Urothelium cell line (cell line): ENCODE results near the gene PI4K2A.
A peak's percentile ranks its signal among the peaks of the same experiment; 100 is the strongest.

Experiments used
- DNase-seq: peaks from one replicate; pipeline ENCODE4 v3.0.0; 2011; ENCODE audit warnings: low spot score, mixed read lengths
- FAIRE-seq: peaks from 2 replicates; lab custom pipeline; 2011; peaks lifted over from hg19 to GRCh38; lab: Jason Lieb, UNC

Gene PI4K2A

GRCh38 chr10:97703398-97704067, 63.1 kb downstream of the PI4K2A start:
- DNase-seq (no peak), FAIRE-seq (no peak)

- DNase-seq (no peak), FAIRE-seq (no peak)
These were observed 63.9 kb downstream of the PI4K2A start for GRCh38 chr10:97704341-97704740.

- no peak for FAIRE-seq
These were observed 64.7 kb downstream of the PI4K2A start for GRCh38 chr10:97705006-97705670.

GRCh38 chr10:97707134-97707861, 66.8 kb downstream of the PI4K2A start:
- no peak for FAIRE-seq

More at GRCh38 chr10:97705006-97705670, 64.7 kb downstream of the PI4K2A start:
- no peak for DNase-seq

DNA sequence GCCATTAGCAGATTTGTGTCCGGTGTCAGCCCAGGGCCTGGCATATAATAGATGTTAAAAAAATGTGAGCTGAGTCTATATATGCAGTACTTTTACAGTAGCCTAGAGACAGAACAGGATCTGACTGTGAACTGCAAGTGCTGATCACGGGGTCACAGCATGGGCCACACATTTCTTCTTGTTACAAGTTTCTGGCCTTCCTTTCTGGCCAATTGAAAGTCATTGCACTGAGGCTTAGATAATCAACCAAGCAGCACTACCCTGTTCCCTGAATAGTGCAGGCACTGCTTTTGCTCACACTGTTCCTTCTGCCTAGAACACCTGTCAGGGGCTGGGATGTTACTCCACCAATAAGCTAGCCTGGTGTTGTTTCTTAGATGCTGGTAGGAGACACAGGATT, 67.7 kb downstream of the PI4K2A start:
- DNase-seq (no peak), FAIRE-seq (no peak)

More at GRCh38 chr10:97707134-97707861, 66.8 kb downstream of the PI4K2A start:
- no peak for DNase-seq

DNA sequence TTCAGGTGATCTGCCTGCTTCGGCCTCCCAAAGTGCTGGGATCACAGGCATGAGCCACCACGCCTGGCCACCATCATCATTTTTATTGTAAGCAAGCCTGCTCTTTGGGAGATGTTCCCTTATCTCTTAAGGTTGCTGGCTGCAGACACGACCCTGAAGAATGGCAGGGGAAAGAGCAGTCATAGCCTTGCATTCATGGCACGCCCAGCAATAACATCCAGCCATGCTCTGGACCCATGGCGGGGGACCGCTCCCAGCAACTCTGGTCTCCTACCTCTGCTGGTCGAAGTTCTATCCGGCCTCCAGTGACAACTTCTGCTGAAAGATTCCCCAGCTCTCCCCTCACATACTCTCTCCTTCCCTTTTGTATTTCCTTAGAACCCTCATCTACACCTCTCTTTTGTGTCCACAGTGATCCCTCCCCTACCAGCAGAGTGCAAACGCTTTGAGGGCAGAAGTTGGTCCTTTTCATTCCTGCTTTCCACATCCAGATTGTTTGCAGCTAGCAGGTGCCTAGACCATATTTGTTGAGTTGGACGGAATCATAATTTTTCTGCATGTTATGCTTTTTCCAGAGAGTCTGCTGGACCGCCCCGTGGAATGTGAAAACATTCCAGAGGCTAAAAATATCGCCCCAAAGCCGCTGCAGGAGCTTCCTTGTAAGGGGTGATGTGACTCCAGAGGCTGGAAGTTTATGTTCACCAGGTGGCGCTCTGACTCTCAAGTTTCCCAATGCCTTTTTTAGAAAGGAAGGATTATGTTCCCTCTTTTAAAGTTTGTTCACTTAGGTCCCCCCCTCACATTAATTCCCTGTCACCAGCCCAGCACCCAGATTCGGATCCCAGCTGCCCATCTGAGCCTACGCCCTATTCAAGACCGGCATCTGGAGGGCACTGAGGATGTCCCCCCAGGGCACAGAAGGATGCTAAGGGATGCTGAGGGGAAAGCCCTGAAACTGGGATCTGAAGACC, 68.8 kb downstream of the PI4K2A start:
- FAIRE-seq, result no peak
- DNase-seq, result peak; percentile 56

DNA sequence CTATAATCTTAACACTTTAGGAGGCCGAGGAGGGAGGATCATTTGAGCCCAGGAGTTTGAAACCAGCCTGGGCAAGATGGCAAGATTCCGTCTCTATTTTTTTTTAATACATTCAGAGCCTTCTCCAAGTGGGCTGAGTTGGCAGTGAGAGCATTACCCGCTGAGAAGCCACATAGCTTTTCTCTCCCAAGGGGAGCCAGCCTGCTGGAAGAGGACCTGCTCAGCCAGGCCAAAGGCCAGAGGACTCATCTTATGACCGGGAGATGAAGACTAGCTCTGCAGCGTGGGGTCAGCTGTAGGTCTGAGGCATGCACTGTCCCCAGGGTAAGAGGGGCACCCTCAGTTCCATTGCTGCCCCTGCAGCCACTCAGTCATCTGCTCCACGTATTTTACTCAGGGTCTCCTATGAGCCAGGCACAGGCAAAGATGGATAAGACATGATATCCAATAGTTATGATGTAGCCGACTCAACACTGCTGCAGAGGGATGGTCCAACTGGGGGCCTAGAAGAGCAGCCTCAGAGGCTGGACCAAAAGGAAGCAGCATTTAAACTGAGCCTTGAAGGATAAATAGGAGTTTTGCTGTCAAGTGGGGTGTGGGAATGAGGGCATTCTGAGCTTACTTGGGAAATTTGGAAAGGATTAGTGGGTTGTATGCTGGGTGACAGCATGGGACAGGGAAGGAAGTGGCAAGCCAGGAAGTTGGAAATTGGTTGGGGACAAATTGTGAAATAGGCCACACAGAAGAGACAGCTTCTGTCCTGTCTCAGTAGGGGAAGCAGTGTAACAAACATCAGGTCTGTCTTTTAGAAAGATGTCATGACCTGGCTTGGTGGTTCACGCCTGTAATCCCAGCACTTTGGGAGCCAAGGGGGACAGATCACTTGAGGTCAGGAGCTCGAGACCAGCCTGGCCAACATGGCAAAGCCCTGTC, 71.4 kb downstream of the PI4K2A start:
- no peak for DNase-seq
- no peak for FAIRE-seq

GRCh38 chr10:97713339-97713825, 72.9 kb downstream of the PI4K2A start, which contains the start of gene MARVELD1:
TSS of gene MARVELD1 (plus strand) at chr10:97713730. CDS start at chr10:97713877, 147 bp downstream.
- FAIRE-seq, result no peak
- DNase-seq, result peak; percentile 80

- FAIRE-seq, result peak; percentile 96
These were observed 73.4 kb downstream of the PI4K2A start for GRCh38 chr10:97713826-97714400.

GRCh38 chr10:97714401-97715258, 74.2 kb downstream of the PI4K2A start:
- FAIRE-seq (no peak), DNase-seq (peak; percentile 64)

More at GRCh38 chr10:97713826-97714400, 73.4 kb downstream of the PI4K2A start:
- DNase-seq, result peak; percentile 76

GRCh38 chr10:97715259-97715874, 74.9 kb downstream of the PI4K2A start:
- FAIRE-seq (no peak), DNase-seq (no peak)

- DNase-seq, result no peak
- no peak for FAIRE-seq
These were observed 77.2 kb downstream of the PI4K2A start for GRCh38 chr10:97717627-97718026.

- FAIRE-seq, result no peak
- no peak for DNase-seq
These were observed 77.7 kb downstream of the PI4K2A start for GRCh38 chr10:97718178-97718577.

- FAIRE-seq, result no peak
- no peak for DNase-seq
These were observed 78.2 kb downstream of the PI4K2A start for GRCh38 chr10:97718659-97719142.

DNA sequence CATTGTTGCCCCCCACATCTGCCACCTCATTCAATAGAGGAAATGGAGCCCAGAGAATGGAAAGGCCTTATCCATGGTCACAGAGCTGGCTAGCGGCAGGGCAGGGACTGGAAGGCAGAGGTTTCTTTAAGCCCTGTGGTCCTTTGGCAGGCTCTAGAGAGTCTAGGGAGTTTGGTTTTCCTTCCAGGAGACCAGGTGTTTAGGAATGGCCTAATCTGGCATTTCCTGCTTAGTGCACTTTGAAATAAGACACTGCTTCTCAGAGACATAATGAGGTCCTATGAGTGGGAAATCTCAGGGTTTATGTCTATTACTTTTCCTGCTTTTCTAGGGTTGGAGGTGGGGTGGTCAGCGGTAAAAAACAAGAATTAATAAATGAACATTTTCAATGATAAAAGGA, 79.1 kb downstream of the PI4K2A start:
- no peak for FAIRE-seq
- no peak for DNase-seq

DNA sequence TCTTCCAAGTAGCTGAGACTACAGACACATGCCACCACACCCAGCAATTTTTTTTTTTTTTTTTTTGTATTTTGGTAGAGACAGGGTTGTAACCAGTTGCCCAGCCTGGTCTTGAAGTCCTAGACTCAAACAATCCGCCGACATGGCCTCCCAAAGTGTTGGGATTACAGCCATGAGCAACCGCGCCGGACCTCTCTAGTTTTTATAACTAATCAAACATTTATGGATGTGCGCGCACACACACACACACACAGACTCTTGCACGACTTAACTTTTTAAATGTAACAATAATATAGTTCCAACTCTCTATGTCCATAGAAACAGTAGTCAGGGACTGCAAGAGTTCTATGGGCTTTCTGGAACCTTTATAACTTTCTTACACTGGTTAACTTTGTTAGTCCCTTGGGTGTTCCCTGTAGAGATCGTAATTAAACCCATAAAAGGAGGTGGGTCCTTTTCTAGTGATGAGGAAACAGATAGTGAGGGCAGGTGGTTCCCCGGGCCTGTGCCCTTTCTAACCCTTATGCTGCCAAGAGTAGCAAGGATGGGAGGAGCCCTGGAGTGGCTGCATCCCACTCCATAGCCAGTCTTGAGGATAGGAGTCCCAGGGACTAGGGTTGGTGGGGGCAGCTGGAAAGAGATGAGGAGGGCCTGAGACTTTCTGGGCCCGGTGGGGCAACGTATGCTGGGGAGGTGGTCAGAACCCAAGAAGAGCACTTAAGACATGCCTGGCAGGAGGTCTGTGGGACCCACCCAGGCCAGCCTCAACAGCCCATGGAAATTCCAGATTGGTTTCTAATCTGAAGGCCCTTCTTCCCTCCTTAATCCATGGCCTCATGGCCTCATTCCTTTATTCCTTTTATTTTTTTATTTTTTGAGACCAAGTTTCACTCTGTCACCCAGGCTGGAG, 81.7 kb downstream of the PI4K2A start:
- DNase-seq, result no peak
- no peak for FAIRE-seq
